Measurements from ENCODE around the gene SORCS2.

Gene SORCS2

GRCh38 chr4:7398104-7398423, 205.7 kb downstream of the SORCS2 start:
- in situ Hi-C loops (cut with MboI; ENCODE audit: low sequenced_read_pairs) = no loop called here

- in situ Hi-C loops (cut with MboI; ENCODE audit: low sequenced_read_pairs) = no loop called here
Measured at GRCh38 chr4:7398788-7399439, 206.6 kb downstream of the SORCS2 start.

- in situ Hi-C loops (cut with MboI; ENCODE audit: low sequenced_read_pairs) = no loop called here
Measured at GRCh38 chr4:7399440-7400234, 207.3 kb downstream of the SORCS2 start.

GRCh38 chr4:7400671-7401298, 208.4 kb downstream of the SORCS2 start:
- in situ Hi-C loops (cut with MboI; ENCODE audit: low sequenced_read_pairs) = no loop called here

GRCh38 chr4:7402526-7402925, 210.2 kb downstream of the SORCS2 start:
- in situ Hi-C loops (cut with MboI; ENCODE audit: low sequenced_read_pairs) = no loop called here

- in situ Hi-C loops (cut with MboI; ENCODE audit: low sequenced_read_pairs) = no loop called here
Measured at GRCh38 chr4:7403001-7403400, 210.7 kb downstream of the SORCS2 start.

GRCh38 chr4:7408166-7408565, 215.8 kb downstream of the SORCS2 start:
- in situ Hi-C loops (cut with MboI; ENCODE audit: low sequenced_read_pairs) = no loop called here

- in situ Hi-C loops (cut with MboI; ENCODE audit: low sequenced_read_pairs) = no loop called here
Measured at GRCh38 chr4:7410446-7410845, 218.1 kb downstream of the SORCS2 start.

GRCh38 chr4:7411491-7411890, 219.2 kb downstream of the SORCS2 start:
- in situ Hi-C loops (cut with MboI; ENCODE audit: low sequenced_read_pairs) = no loop called here

GRCh38 chr4:7411896-7412553, 219.7 kb downstream of the SORCS2 start:
- in situ Hi-C loops (cut with MboI; ENCODE audit: low sequenced_read_pairs) = no loop called here

- in situ Hi-C loops (cut with MboI; ENCODE audit: low sequenced_read_pairs) = no loop called here
Measured at GRCh38 chr4:7412554-7412912, 220.2 kb downstream of the SORCS2 start.

- in situ Hi-C loops (cut with MboI; ENCODE audit: low sequenced_read_pairs) = no loop called here
Measured at GRCh38 chr4:7414046-7414445, 221.7 kb downstream of the SORCS2 start.

- in situ Hi-C loops (cut with MboI; ENCODE audit: low sequenced_read_pairs) = no loop called here
Measured at GRCh38 chr4:7414736-7415510, 222.6 kb downstream of the SORCS2 start.

- in situ Hi-C loops (cut with MboI; ENCODE audit: low sequenced_read_pairs) = no loop called here
Measured at GRCh38 chr4:7415927-7416686, 223.8 kb downstream of the SORCS2 start.

- in situ Hi-C loops (cut with MboI; ENCODE audit: low sequenced_read_pairs) = no loop called here
Measured at GRCh38 chr4:7416745-7417432, 224.6 kb downstream of the SORCS2 start.

- in situ Hi-C loops (cut with MboI; ENCODE audit: low sequenced_read_pairs) = no loop called here
Measured at GRCh38 chr4:7417639-7418038, 225.3 kb downstream of the SORCS2 start.

GRCh38 chr4:7418131-7418943, 226.0 kb downstream of the SORCS2 start:
- in situ Hi-C loops (cut with MboI; ENCODE audit: low sequenced_read_pairs) = no loop called here

GRCh38 chr4:7419961-7420660, 227.8 kb downstream of the SORCS2 start:
- in situ Hi-C loops (cut with MboI; ENCODE audit: low sequenced_read_pairs) = no loop called here
